HEK293 (cell line): ENCODE results near the gene NFIX.

ENCODE experiments used
- CTCF ChIA-PET: fragments of 350-600 bp; formaldehyde crosslinking; extraction: SDS; loops from one replicate; lab custom pipeline; 2021; ENCODE audit warnings: antibody characterized with exemption; lab: Yijun Ruan, JAX
- POLR2A ChIA-PET: fragments of 300-600 bp; formaldehyde crosslinking; extraction: SDS; loops from one replicate; lab custom pipeline; 2020; ENCODE audit warnings: antibody characterized with exemption, inconsistent platforms; lab: Yijun Ruan, JAX
- H3K27ac ChIP-seq: fragments of 200-500 bp; sonication (Bioruptor generic); 2 replicates; pipeline ENCODE4 v1.5.1; 2014; ENCODE audit warnings: low read depth, low read length, control low read depth, inconsistent platforms; ENCODE audit errors: extremely low read depth
- H3K36me3 ChIP-seq, 2 experiments: fragments of 200-500 bp in 1 of 2; sonication (Bioruptor generic) in 1 of 2; 1 replicate in 1 of 2; 2 replicates in 1 of 2; pipeline ENCODE4 v1.5.1; 2014 to 2017; ENCODE audit warnings: inconsistent platforms in 2 of 2, low read length in 2 of 2; ENCODE audit not compliant: control insufficient read depth in 2 of 2, insufficient read depth in 1 of 2
- H3K4me1 ChIP-seq: fragments of 200-500 bp; sonication (Bioruptor generic); 2 replicates; pipeline ENCODE4 v1.5.1; 2014; ENCODE audit warnings: mild to moderate bottlenecking, low read length, inconsistent platforms; ENCODE audit not compliant: control insufficient read depth, insufficient read depth
- H3K4me3 ChIP-seq: 2 replicates; pipeline ENCODE4 v1.5.1; 2011; ENCODE audit warnings: low read depth, mild to moderate bottlenecking, control low read depth, low read length, moderate library complexity
- H3K9me3 ChIP-seq: fragments of 200-500 bp; sonication (Bioruptor generic); 2 replicates; pipeline ENCODE4 v1.5.1; 2014; ENCODE audit warnings: low read depth, low read length, inconsistent platforms; ENCODE audit not compliant: control insufficient read depth, insufficient read depth
- GLIS1 ChIP-seq: fragments of 450-650 bp; formaldehyde crosslinking; IDR thresholded peaks from 2 replicates; pipeline ENCODE4 v1.5.1; 2016; ENCODE audit warnings: missing biosample characterization, missing genetic modification characterization
- KLF1 ChIP-seq: fragments of 450-650 bp; formaldehyde crosslinking; IDR thresholded peaks from 2 replicates; pipeline ENCODE4 v1.5.1; 2016; ENCODE audit warnings: missing biosample characterization, missing genetic modification characterization
- KLF7 ChIP-seq: fragments of 450-650 bp; formaldehyde crosslinking; IDR thresholded peaks from 2 replicates; pipeline ENCODE4 v1.5.1; 2016; ENCODE audit warnings: missing biosample characterization, missing genetic modification characterization, borderline replicate concordance
- SETDB1 ChIP-seq: IDR thresholded peaks from one replicate; pipeline ENCODE4 v1.6.1; 2017; ENCODE audit warnings: mild to moderate bottlenecking, low read length, moderate library complexity, mixed read lengths; ENCODE audit not compliant: insufficient read length
- SP2 ChIP-seq: fragments of 450-650 bp; formaldehyde crosslinking; IDR thresholded peaks from 2 replicates; pipeline ENCODE4 v1.5.1; 2016; ENCODE audit warnings: missing biosample characterization, missing genetic modification characterization
- SP7 ChIP-seq: fragments of 450-650 bp; formaldehyde crosslinking; IDR thresholded peaks from 2 replicates; pipeline ENCODE4 v1.5.1; 2016; ENCODE audit warnings: missing biosample characterization, missing genetic modification characterization
- WT1 ChIP-seq: fragments of 450-650 bp; formaldehyde crosslinking; IDR thresholded peaks from 2 replicates; pipeline ENCODE4 v1.5.1; 2016; ENCODE audit warnings: missing biosample characterization, missing genetic modification characterization
- ZBTB17 ChIP-seq: fragments of 450-650 bp; formaldehyde crosslinking; IDR thresholded peaks from 2 replicates; pipeline ENCODE4 v1.5.1; 2016; ENCODE audit warnings: missing biosample characterization, missing genetic modification characterization
- ZBTB48 ChIP-seq: fragments of 450-650 bp; formaldehyde crosslinking; IDR thresholded peaks from 2 replicates; pipeline ENCODE4 v1.5.1; 2016; ENCODE audit warnings: missing biosample characterization, missing genetic modification characterization
- ZBTB7A ChIP-seq: fragments of 450-650 bp; formaldehyde crosslinking; IDR thresholded peaks from 2 replicates; pipeline ENCODE4 v1.5.1; 2016; ENCODE audit warnings: low read depth, missing biosample characterization, missing genetic modification characterization
- ZFHX2 ChIP-seq: fragments of 450-650 bp; formaldehyde crosslinking; conservative IDR thresholded peaks from 2 replicates; pipeline ENCODE4 v1.5.1; 2016; ENCODE audit warnings: missing biosample characterization, missing genetic modification characterization
- ZIC2 ChIP-seq: fragments of 450-650 bp; formaldehyde crosslinking; IDR thresholded peaks from 2 replicates; pipeline ENCODE4 v1.5.1; 2016; ENCODE audit warnings: missing biosample characterization, missing genetic modification characterization
- ZNF184 ChIP-seq: fragments of 450-650 bp; IDR thresholded peaks from 2 replicates; pipeline ENCODE4 v1.5.1; 2018; ENCODE audit warnings: missing biosample characterization, mild to moderate bottlenecking, missing genetic modification characterization
- ZNF19 ChIP-seq: fragments of 450-650 bp; formaldehyde crosslinking; IDR thresholded peaks from 2 replicates; pipeline ENCODE4; 2016; ENCODE audit warnings: missing biosample characterization, missing genetic modification characterization, low read depth
- ZNF221 ChIP-seq: fragments of 450-650 bp; formaldehyde crosslinking; IDR thresholded peaks from 2 replicates; pipeline ENCODE4 v1.5.1; 2017; ENCODE audit warnings: missing biosample characterization, missing genetic modification characterization, borderline replicate concordance
- ZNF341 ChIP-seq: fragments of 450-650 bp; formaldehyde crosslinking; IDR thresholded peaks from 2 replicates; pipeline ENCODE4; 2016; ENCODE audit warnings: low read depth, missing biosample characterization, missing genetic modification characterization
- ZNF600 ChIP-seq: fragments of 450-650 bp; formaldehyde crosslinking; IDR thresholded peaks from 2 replicates; pipeline ENCODE4 v1.5.1; 2016; ENCODE audit warnings: missing biosample characterization, missing genetic modification characterization
- ZNF621 ChIP-seq: fragments of 450-650 bp; formaldehyde crosslinking; IDR thresholded peaks from 2 replicates; pipeline ENCODE4 v1.5.1; 2017; ENCODE audit warnings: missing biosample characterization, missing genetic modification characterization
- ZNF629 ChIP-seq: fragments of 450-650 bp; formaldehyde crosslinking; IDR thresholded peaks from 2 replicates; pipeline ENCODE4 v1.5.1; 2017; ENCODE audit warnings: missing biosample characterization, missing genetic modification characterization
- ZNF654 ChIP-seq: fragments of 450-650 bp; formaldehyde crosslinking; IDR thresholded peaks from 2 replicates; pipeline ENCODE4 v1.5.1; 2016; ENCODE audit warnings: low read depth, missing biosample characterization, missing genetic modification characterization
- ZNF76 ChIP-seq: fragments of 450-650 bp; formaldehyde crosslinking; IDR thresholded peaks from 2 replicates; pipeline ENCODE4; 2016; ENCODE audit warnings: low read depth, missing biosample characterization, missing genetic modification characterization, borderline replicate concordance
- ZNF785 ChIP-seq: fragments of 450-650 bp; formaldehyde crosslinking; IDR thresholded peaks from 2 replicates; pipeline ENCODE4 v1.5.1; 2016; ENCODE audit warnings: missing biosample characterization, missing genetic modification characterization
- TF ChIP-seq, protein P1 (sequence below): fragments of 450-650 bp; formaldehyde crosslinking; IDR thresholded peaks from 2 replicates; pipeline ENCODE4 v1.5.1; 2016; ENCODE audit warnings: missing biosample characterization, missing genetic modification characterization
- TF ChIP-seq, protein P2 (sequence below): fragments of 450-650 bp; formaldehyde crosslinking; IDR thresholded peaks from 2 replicates; pipeline ENCODE4 v1.5.1; 2016; ENCODE audit warnings: missing biosample characterization, missing genetic modification characterization
- TF ChIP-seq, protein P3 (sequence below): fragments of 450-650 bp; formaldehyde crosslinking; IDR thresholded peaks from 2 replicates; pipeline ENCODE4 v1.5.1; 2017; ENCODE audit warnings: missing biosample characterization, missing genetic modification characterization
- TF ChIP-seq, protein P4 (sequence below): fragments of 450-650 bp; formaldehyde crosslinking; IDR thresholded peaks from 2 replicates; pipeline ENCODE4 v1.5.1; 2016; ENCODE audit warnings: missing biosample characterization, missing genetic modification characterization

Gene NFIX

GRCh38 chr19:13056052-13056660 lies 60.9 kb downstream of the NFIX start (continued):
- TF ChIP-seq, protein P1, sequence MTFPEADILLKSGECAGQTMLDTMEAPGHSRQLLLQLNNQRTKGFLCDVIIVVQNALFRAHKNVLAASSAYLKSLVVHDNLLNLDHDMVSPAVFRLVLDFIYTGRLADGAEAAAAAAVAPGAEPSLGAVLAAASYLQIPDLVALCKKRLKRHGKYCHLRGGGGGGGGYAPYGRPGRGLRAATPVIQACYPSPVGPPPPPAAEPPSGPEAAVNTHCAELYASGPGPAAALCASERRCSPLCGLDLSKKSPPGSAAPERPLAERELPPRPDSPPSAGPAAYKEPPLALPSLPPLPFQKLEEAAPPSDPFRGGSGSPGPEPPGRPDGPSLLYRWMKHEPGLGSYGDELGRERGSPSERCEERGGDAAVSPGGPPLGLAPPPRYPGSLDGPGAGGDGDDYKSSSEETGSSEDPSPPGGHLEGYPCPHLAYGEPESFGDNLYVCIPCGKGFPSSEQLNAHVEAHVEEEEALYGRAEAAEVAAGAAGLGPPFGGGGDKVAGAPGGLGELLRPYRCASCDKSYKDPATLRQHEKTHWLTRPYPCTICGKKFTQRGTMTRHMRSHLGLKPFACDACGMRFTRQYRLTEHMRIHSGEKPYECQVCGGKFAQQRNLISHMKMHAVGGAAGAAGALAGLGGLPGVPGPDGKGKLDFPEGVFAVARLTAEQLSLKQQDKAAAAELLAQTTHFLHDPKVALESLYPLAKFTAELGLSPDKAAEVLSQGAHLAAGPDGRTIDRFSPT (tag by site-specific recombination), result no peak
- no peak for TF ChIP-seq ZBTB48 (tag by site-specific recombination)
- TF ChIP-seq ZNF184, result no peak
- TF ChIP-seq GLIS1 (tag by site-specific recombination), result peak; percentile 33; the same call in 1 of the 2 replicates
- no peak for TF ChIP-seq ZFHX2 (tag by site-specific recombination)
- TF ChIP-seq, protein P2, sequence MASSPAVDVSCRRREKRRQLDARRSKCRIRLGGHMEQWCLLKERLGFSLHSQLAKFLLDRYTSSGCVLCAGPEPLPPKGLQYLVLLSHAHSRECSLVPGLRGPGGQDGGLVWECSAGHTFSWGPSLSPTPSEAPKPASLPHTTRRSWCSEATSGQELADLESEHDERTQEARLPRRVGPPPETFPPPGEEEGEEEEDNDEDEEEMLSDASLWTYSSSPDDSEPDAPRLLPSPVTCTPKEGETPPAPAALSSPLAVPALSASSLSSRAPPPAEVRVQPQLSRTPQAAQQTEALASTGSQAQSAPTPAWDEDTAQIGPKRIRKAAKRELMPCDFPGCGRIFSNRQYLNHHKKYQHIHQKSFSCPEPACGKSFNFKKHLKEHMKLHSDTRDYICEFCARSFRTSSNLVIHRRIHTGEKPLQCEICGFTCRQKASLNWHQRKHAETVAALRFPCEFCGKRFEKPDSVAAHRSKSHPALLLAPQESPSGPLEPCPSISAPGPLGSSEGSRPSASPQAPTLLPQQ (tag by site-specific recombination), result peak; percentile 96
- TF ChIP-seq ZNF654 (tag by site-specific recombination), result no peak
- TF ChIP-seq KLF1 (tag by site-specific recombination), result peak; percentile 42

DNA sequence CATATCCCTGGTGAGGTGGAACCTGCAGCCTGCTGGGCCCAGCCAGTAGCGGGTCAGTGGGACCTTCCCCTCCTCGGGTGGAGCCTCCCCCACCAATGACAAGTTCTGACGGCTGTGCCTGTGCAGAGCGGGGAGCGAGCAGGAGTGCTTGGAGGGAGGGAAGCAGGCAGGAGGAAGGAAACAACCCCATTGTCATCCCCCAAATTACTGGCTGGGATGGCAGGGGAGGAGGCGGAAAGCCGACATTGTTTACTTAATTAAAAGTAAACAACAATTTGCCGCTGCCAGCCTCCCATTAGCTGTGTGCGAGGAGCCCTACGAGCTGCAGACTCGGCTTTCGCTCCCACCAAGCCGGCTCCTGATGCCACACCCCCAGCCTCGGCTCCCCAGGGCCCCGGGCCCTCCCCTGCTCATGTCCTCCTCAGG lies 61.9 kb downstream of the NFIX start:
- Histone ChIP-seq H3K36me3 (no peaks in the 10 kb centered on the region), H3K9me3 (no peaks in the 10 kb centered on the region)
- CTCF ChIA-PET, result interaction anchor here (0.6 to 15.8 kb wide), 13 partner anchors 12 to 785 kb away, joined by 3 to 247 read pairs (median 5); no protein-coding TSS in a partner anchor
- POLR2A ChIA-PET, result interaction anchor here (0.8 kb wide), 1 partner anchor 78 kb away, joined by 3 read pairs; no protein-coding TSS in a partner anchor
- TF ChIP-seq, protein P3, sequence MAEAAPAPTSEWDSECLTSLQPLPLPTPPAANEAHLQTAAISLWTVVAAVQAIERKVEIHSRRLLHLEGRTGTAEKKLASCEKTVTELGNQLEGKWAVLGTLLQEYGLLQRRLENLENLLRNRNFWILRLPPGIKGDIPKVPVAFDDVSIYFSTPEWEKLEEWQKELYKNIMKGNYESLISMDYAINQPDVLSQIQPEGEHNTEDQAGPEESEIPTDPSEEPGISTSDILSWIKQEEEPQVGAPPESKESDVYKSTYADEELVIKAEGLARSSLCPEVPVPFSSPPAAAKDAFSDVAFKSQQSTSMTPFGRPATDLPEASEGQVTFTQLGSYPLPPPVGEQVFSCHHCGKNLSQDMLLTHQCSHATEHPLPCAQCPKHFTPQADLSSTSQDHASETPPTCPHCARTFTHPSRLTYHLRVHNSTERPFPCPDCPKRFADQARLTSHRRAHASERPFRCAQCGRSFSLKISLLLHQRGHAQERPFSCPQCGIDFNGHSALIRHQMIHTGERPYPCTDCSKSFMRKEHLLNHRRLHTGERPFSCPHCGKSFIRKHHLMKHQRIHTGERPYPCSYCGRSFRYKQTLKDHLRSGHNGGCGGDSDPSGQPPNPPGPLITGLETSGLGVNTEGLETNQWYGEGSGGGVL (tag by site-specific recombination), result peak; percentile 66
- TF ChIP-seq WT1 (tag by site-specific recombination) (peak; percentile 93), ZNF221 (tag by site-specific recombination) (no peak), ZNF600 (tag by site-specific recombination) (peak; percentile 66; the same call in 1 of the 2 replicates), ZNF19 (no peak), ZNF629 (tag by site-specific recombination) (0 out of 2 replicates have a peak, but pooled peaks have one; percentile 15), ZIC2 (tag by site-specific recombination) (0 out of 2 replicates have a peak, but pooled peaks have one; percentile 6), SP7 (tag by site-specific recombination) (peak; percentile 95), SETDB1 (no peak), ZNF341 (tag by site-specific recombination) (peak; percentile 20; the same call in 1 of the 2 replicates), ZNF785 (tag by site-specific recombination) (no peak), SP2 (tag by site-specific recombination) (peak; percentile 41), ZNF621 (tag by site-specific recombination) (no peak), ZBTB7A (tag by site-specific recombination) (no peak), ZNF76 (no peak), GLIS1 (tag by site-specific recombination) (peak; percentile 82), ZBTB17 (tag by site-specific recombination) (peak; percentile 75), KLF1 (tag by site-specific recombination) (0 out of 2 replicates have a peak, but pooled peaks have one; percentile 14), KLF7 (tag by site-specific recombination) (no peak)
- TF ChIP-seq, protein P4, sequence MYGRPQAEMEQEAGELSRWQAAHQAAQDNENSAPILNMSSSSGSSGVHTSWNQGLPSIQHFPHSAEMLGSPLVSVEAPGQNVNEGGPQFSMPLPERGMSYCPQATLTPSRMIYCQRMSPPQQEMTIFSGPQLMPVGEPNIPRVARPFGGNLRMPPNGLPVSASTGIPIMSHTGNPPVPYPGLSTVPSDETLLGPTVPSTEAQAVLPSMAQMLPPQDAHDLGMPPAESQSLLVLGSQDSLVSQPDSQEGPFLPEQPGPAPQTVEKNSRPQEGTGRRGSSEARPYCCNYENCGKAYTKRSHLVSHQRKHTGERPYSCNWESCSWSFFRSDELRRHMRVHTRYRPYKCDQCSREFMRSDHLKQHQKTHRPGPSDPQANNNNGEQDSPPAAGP (tag by site-specific recombination), result 0 out of 2 replicates have a peak, but pooled peaks have one; percentile 56
- TF ChIP-seq, all 188 proteins: peak for 12
- no peak overlapping the region; the same call in 1 of the 2 replicates for H3K27ac ChIP-seq
- H3K4me3 ChIP-seq, result no peak overlapping the region
- peaks cover 50% of the 10 kb centered on the region for H3K4me1 ChIP-seq
